Ishikawa (cell line): ENCODE data around the gene MYOZ2.

Experiments
- CEBPB ChIP-seq: IDR thresholded peaks from 2 replicates; pipeline ENCODE4 v1.6.1; 2012
- CREB1 ChIP-seq: IDR thresholded peaks from 2 replicates; pipeline ENCODE4 v1.6.1; 2012; ENCODE audit warnings: low read depth
- EGR1 ChIP-seq: IDR thresholded peaks from 2 replicates; pipeline ENCODE4 v1.6.1; 2012
- EP300 ChIP-seq: IDR thresholded peaks from 2 replicates; pipeline ENCODE4 v1.6.1; 2012; ENCODE audit warnings: borderline replicate concordance
- FOXM1 ChIP-seq: IDR thresholded peaks from 2 replicates; pipeline ENCODE4 v1.6.1; 2012; ENCODE audit warnings: low read depth, borderline replicate concordance
- NFIC ChIP-seq: IDR thresholded peaks from 2 replicates; pipeline ENCODE4 v1.6.1; 2012
- RAD21 ChIP-seq: IDR thresholded peaks from 2 replicates; pipeline ENCODE4 v1.6.1; 2012; ENCODE audit warnings: low read depth
- TAF1 ChIP-seq: IDR thresholded peaks from 2 replicates; pipeline ENCODE4 v1.6.1; 2012; ENCODE audit warnings: low read depth, mild to moderate bottlenecking
- TCF12 ChIP-seq: IDR thresholded peaks from 2 replicates; pipeline ENCODE4 v1.6.1; 2012; ENCODE audit warnings: low read depth
- TEAD4 ChIP-seq: IDR thresholded peaks from 2 replicates; pipeline ENCODE4 v1.6.1; 2012
- YY1 ChIP-seq: IDR thresholded peaks from 2 replicates; pipeline ENCODE4 v1.6.1; 2012; ENCODE audit warnings: low read depth
- ZBTB7A ChIP-seq: IDR thresholded peaks from 2 replicates; pipeline ENCODE4 v1.6.1; 2012; ENCODE audit warnings: low read depth
- TF ChIP-seq, protein P1 (sequence below): IDR thresholded peaks from 2 replicates; pipeline ENCODE4 v1.6.1; 2012
- TF ChIP-seq, protein P2 (sequence below): IDR thresholded peaks from 2 replicates; pipeline ENCODE4 v1.6.1; 2012; ENCODE audit warnings: low read depth, mild to moderate bottlenecking
- TF ChIP-seq, protein P3 (sequence below): IDR thresholded peaks from 2 replicates; pipeline ENCODE4 v1.6.1; 2012

Gene MYOZ2

DNA sequence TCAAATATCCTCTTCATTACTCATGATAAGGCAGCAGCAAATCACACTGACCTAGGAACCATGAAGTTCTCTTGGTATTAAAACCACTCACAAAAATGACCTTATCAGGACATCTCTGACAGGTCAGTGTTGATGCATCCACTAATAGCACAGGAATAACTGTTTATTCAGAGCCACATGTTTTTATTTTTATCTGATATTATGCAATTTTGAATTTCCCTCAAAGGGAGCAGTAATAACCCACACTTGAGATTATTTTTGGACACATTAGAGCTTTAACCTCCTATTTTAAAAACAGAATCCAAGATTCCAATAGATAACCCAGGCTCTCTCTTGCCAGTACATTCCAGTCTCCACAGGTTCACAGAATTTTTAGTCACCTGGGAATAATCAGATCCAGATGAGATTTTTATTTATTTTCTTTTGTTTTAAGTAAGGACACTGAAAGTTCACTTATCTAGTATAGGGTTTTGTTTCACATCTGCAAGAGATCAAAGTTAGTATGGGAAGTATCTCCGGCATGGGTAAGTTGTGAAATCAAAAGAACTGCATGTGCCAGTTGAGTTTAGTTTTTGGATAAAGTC is 36.3 kb upstream of the MYOZ2 start:
- TF ChIP-seq CEBPB = no peak
- no peak for TF ChIP-seq YY1
- TF ChIP-seq TCF12 = no peak
- no peak for TF ChIP-seq TEAD4
- TF ChIP-seq FOXM1 = no peak
- no peak for TF ChIP-seq ZBTB7A
- no peak for TF ChIP-seq EGR1
- TF ChIP-seq, protein P1, sequence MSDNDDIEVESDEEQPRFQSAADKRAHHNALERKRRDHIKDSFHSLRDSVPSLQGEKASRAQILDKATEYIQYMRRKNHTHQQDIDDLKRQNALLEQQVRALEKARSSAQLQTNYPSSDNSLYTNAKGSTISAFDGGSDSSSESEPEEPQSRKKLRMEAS = no peak
- no peak for TF ChIP-seq RAD21
- no peak for TF ChIP-seq EP300
- TF ChIP-seq, protein P2, sequence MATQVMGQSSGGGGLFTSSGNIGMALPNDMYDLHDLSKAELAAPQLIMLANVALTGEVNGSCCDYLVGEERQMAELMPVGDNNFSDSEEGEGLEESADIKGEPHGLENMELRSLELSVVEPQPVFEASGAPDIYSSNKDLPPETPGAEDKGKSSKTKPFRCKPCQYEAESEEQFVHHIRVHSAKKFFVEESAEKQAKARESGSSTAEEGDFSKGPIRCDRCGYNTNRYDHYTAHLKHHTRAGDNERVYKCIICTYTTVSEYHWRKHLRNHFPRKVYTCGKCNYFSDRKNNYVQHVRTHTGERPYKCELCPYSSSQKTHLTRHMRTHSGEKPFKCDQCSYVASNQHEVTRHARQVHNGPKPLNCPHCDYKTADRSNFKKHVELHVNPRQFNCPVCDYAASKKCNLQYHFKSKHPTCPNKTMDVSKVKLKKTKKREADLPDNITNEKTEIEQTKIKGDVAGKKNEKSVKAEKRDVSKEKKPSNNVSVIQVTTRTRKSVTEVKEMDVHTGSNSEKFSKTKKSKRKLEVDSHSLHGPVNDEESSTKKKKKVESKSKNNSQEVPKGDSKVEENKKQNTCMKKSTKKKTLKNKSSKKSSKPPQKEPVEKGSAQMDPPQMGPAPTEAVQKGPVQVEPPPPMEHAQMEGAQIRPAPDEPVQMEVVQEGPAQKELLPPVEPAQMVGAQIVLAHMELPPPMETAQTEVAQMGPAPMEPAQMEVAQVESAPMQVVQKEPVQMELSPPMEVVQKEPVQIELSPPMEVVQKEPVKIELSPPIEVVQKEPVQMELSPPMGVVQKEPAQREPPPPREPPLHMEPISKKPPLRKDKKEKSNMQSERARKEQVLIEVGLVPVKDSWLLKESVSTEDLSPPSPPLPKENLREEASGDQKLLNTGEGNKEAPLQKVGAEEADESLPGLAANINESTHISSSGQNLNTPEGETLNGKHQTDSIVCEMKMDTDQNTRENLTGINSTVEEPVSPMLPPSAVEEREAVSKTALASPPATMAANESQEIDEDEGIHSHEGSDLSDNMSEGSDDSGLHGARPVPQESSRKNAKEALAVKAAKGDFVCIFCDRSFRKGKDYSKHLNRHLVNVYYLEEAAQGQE = no peak

DNA sequence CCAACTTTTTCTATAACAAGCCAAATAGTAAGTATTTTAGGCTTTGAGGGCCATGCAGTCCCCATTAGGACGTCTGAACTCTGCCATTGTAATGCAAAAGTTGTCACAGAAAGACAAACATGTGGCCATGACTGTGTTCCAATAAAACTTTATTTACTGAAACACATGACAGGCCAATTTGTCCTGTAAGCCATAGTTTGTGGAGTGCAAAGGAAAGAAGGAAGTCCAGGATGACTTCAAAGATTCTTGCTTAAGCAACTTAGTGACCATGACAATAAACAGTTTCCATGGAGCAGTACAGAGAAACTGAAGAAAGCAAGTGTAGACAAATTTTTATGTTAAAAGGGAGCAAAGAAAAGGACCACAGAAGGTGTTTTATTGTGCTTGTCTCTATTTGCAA is 35.0 kb upstream of the MYOZ2 start:
- TF ChIP-seq RAD21 (no peak), ZBTB7A (no peak), CEBPB (no peak)

DNA sequence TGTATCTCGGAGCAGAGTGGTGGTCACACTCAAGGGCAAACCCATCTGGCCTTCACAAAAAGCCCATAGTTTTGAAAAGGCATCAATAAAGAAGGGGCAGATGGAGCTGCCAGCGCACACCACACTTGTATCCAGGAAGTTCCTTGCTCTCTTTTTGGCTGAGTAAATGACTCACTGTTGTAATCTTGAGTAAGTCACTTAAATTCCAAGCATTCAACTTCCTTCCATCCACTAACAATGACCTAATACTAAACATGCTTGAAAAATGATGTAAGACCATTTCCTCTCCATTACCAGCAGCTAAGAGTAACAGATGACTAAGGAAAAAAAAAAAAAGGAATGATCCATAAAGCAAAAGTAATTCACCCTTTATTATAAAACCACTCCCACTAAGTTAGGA is 32.4 kb upstream of the MYOZ2 start:
- TF ChIP-seq TEAD4 = peak; percentile 92
- no peak for TF ChIP-seq TCF12
- peak; percentile 72 for TF ChIP-seq CEBPB
- 0 out of 2 replicates have a peak, but pooled peaks have one; percentile 12 for TF ChIP-seq CREB1

DNA sequence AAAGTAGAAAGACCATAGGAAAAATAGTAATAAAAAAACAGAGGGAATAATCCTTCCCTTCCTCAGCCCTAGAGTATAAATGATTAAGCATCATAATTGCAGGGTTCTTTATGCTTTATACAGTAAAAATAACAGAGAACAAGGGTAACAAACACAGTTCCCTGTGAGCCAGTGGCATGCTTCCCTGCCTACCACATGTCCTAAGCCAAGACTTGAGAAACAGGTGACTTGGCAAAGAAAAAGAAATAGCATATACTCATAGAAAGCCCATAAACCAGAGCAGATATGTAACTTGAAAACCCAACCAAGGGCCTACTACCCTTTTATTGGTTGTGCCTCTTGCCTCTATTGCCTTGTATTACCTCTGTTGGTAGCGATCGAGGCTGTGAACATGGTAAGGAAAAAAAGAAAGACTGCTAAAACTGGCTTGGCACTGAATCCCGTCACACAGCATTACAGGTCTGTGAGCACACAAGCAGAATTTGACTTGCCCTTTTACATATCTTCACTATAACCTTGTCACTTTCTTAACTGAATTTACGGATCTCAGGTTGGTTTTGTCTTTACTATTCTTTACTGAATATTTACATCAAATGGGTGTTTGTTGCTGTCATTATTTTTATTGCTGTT is 30.9 kb upstream of the MYOZ2 start:
- TF ChIP-seq, protein P3, sequence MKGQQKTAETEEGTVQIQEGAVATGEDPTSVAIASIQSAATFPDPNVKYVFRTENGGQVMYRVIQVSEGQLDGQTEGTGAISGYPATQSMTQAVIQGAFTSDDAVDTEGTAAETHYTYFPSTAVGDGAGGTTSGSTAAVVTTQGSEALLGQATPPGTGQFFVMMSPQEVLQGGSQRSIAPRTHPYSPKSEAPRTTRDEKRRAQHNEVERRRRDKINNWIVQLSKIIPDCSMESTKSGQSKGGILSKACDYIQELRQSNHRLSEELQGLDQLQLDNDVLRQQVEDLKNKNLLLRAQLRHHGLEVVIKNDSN = no peak
- TF ChIP-seq RAD21 (no peak), ZBTB7A (no peak), NFIC (no peak), CREB1 (no peak), EP300 (no peak), CEBPB (no peak), YY1 (no peak), TAF1 (no peak), FOXM1 (no peak)

DNA sequence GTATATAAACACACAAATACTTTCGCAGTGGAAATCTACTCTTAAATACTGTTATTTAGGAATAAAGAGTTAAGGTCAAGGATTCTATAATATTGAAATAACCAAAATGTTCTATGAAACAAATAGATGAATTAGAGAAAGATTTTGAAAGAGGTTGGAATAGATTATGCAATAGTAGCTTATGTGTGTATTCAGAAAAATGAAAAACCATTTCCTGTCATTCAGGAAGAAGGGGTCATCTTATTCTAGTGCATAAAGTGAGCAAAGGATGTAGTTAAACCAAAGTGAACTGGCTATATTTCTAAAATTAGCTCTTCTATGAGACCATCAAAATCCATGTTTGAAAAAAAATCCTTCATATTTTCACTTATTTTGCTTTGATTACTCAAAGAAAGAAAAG is 30.0 kb upstream of the MYOZ2 start:
- TF ChIP-seq EP300 (no peak), TCF12 (no peak), ZBTB7A (no peak), FOXM1 (no peak), TAF1 (no peak), NFIC (no peak), YY1 (no peak), EGR1 (no peak), RAD21 (no peak), CREB1 (no peak), CEBPB (no peak), TEAD4 (no peak)
- TF ChIP-seq, protein P3 = no peak
- TF ChIP-seq, protein P1 = no peak
- TF ChIP-seq, protein P2 = no peak
